Neural crest cell (in vitro differentiated cells): ENCODE data around the gene PPIG. TPM values are rescaled to one million over a fixed set of nuclear protein-coding genes. Genes with fewer than 3 reads are reported as not detected.

Experiments used
- DNase-seq: peaks from one replicate; pipeline ENCODE4 v3.0.0; 2021; ENCODE audit warnings: low read depth, mixed read lengths, low spot score
- H3K27ac Mint-ChIP-seq: one replicate; pipeline ENCODE4 v1.8.0; 2021; ENCODE audit warnings: mild to moderate bottlenecking, mixed read lengths; ENCODE audit not compliant: unreplicated experiment
- H3K27me3 Mint-ChIP-seq: 2 replicates; pipeline ENCODE4 v1.8.0; 2021; ENCODE audit warnings: low read depth, mild to moderate bottlenecking, mixed read lengths
- H3K36me3 Mint-ChIP-seq: 2 replicates; pipeline ENCODE4 v1.8.0; 2021; ENCODE audit warnings: low read depth, mild to moderate bottlenecking, mixed read lengths
- H3K4me1 Mint-ChIP-seq: 2 replicates; pipeline ENCODE4 v1.8.0; 2021; ENCODE audit warnings: mixed read lengths
- H3K4me3 Mint-ChIP-seq: one replicate; pipeline ENCODE4 v1.8.0; 2021; ENCODE audit warnings: mild to moderate bottlenecking, mixed read lengths
- H3K9me3 Mint-ChIP-seq: 2 replicates; pipeline ENCODE4 v1.8.0; 2021; ENCODE audit warnings: mixed read lengths
- CTCF ChIP-seq: fragments of 200-600 bp; sonication (generic); conservative IDR thresholded peaks from 2 replicates; pipeline ENCODE4 v1.5.0; 2021; ENCODE audit warnings: antibody characterized with exemption, mild to moderate bottlenecking
- total RNA-seq: library from RNA; stranded (reverse); gene quantifications from 2 replicates; pipeline ENCODE4 v1.2.1, GENCODE V29; 2021

The PPIG gene
- total RNA-seq, 1 donor from 2014 or later = 70.0 TPM

DNA sequence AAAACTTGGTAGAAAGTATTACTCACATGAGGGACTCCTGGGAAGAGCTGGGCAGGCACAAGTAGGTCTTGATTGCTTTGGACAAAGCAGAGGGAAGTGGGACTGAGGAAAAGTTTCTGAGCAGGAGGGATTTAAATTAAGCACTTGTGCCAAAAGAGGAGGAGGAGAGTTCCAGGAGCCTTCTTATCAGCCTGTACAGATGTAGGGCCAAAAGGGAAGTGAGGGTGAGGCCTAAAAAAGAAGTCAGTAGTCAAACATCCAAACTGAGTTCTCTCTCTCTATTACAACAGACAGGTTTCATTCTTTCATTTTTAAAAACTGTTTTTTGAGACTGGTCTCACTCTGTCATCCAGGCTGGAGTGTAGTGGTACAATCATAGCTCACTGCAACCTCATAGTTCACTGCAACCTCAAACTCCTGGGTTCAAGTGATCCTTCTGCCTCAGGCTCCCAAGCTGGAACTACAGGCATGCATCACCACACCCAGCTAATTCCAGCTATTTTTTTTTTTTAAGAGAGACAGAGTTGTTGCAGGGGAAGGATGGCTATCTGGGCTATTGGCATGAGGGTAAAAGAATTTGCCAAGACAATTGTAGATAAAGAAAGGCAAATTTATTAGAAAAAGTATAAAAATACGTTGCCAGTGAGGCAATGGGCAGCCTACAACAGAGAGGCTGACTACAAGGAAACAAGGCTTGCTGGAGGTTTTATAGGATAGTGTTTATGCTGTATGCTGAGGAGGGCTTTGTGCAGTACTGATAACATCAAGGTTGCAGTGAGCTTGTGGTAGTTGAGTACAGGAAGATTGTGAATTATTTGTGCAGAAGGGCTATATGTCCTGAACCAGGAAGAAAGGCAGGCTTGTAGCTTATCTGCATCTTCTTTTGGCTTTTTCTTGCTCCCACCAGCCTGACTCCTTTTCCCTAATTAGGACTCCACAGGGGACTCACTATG, 81.1 kb downstream of the PPIG start:
- TF ChIP-seq CTCF = no peak
- DNase-seq = no peak
- no peak overlapping the region for H3K4me3 Mint-ChIP-seq
- H3K27ac Mint-ChIP-seq = no peak overlapping the region
- peaks cover 2% of the 10 kb centered on the region for H3K36me3 Mint-ChIP-seq
- H3K9me3 Mint-ChIP-seq = no peaks in the 10 kb centered on the region
- no peaks in the 10 kb centered on the region for H3K27me3 Mint-ChIP-seq
- H3K4me1 Mint-ChIP-seq = peaks cover 7% of the 10 kb centered on the region

DNA sequence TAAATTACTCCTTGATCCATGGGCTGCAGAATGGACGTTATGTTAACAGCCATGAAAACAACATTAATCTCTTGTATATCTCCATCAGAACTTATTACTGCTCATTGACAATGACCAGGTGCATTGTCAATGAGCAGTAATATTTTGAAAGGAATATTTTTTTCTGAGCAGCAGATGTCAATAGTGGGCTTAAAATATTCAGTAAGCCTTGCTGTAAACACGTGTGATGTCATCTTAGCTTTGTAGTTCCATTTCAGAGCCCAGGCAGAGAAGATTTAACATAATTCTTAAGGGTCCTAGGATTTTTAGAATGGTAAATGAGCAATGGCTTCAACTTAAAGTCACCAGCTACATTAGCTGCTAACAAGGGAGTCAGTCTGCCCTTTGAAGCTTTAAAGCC, 83.4 kb downstream of the PPIG start:
- H3K9me3 Mint-ChIP-seq = peaks cover 2% of the 10 kb centered on the region
- no peaks in the 10 kb centered on the region for H3K27me3 Mint-ChIP-seq
- H3K36me3 Mint-ChIP-seq = peaks cover 4% of the 10 kb centered on the region
- no peaks in the 10 kb centered on the region for H3K4me1 Mint-ChIP-seq
- H3K27ac Mint-ChIP-seq = no peak overlapping the region
- H3K4me3 Mint-ChIP-seq = no peak overlapping the region
- DNase-seq = no peak
- no peak for TF ChIP-seq CTCF

DNA sequence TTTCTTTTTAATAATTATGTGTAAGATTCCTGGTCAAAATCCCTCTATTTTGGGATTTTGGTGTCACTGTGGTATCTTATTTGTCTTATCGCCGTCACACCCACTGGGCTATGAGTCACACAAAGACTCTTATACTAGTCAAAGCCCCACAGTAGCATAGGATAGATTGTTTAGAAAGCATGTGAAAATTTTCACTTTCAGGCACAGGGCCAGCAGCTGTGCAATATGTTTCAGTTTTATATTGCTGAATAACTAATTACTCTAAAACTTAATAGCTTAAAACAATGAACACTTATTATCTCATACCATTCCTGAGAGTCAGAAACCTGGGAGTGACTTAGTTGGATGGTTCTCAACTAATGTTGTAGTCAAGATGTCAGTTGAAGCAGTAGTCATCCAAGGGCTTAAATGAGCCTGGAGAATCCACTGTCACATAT, 86.1 kb downstream of the PPIG start:
- Mint-ChIP-seq H3K27ac (no peak overlapping the region), H3K4me3 (no peak overlapping the region), H3K27me3 (no peaks in the 10 kb centered on the region), H3K36me3 (peaks cover 4% of the 10 kb centered on the region), H3K9me3 (peaks cover 2% of the 10 kb centered on the region), H3K4me1 (no peaks in the 10 kb centered on the region)
- no peak for TF ChIP-seq CTCF
- DNase-seq = no peak

GRCh38 chr2:169670937-169671336, 86.8 kb downstream of the PPIG start:
- Mint-ChIP-seq H3K9me3 (peaks cover 2% of the 10 kb centered on the region), H3K36me3 (peaks cover 4% of the 10 kb centered on the region), H3K4me3 (no peak overlapping the region), H3K4me1 (no peaks in the 10 kb centered on the region), H3K27ac (no peak overlapping the region), H3K27me3 (no peaks in the 10 kb centered on the region)
- DNase-seq = no peak
- TF ChIP-seq CTCF = no peak

DNA sequence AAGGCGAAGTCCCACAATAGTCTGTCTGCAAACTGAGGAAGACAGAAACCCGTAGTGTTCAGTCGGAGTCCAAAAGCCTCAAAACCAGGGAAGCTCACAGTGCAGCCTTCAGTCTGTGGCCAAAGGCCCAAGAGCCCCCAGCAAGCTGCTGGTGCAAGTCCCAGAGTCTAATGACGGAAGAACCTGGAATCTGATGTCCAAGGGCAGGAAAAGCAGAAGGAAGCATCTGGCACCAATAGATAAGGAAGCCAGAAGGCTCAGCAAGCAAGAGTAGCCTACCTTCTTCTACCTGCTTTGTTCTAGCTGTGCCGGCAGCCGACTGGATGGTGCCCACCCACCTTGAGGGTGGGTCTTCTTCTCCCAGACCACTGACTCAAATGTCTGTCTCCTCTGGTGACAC, 88.3 kb downstream of the PPIG start:
- Mint-ChIP-seq H3K4me3 (no peak overlapping the region), H3K27ac (no peak overlapping the region), H3K9me3 (peaks cover 2% of the 10 kb centered on the region), H3K4me1 (no peaks in the 10 kb centered on the region), H3K27me3 (no peaks in the 10 kb centered on the region), H3K36me3 (peaks cover 4% of the 10 kb centered on the region)
- no peak for TF ChIP-seq CTCF
- no peak for DNase-seq
